ENCODE results near the gene SH3TC1.

- TF ChIP-seq CTCF (IDR thresholded peaks at IDR 0.05; ENCODE audit: insufficient read depth, low read depth, low read length) = no peak
- TF ChIP-seq EZH2 (IDR thresholded peaks at IDR 0.05; ENCODE audit: insufficient read depth, low read length) = no peak
These were observed 24.1 kb upstream of the SH3TC1 start for GRCh38 chr4:8174970-8175369.
